Measurements from ENCODE around the gene SMAD2.
"Not testable (repeated sequence)": the region's sequence is repeated elsewhere in the genome, so short reads cannot be mapped to it uniquely, and the experiment has no call there.

Gene SMAD2

DNA sequence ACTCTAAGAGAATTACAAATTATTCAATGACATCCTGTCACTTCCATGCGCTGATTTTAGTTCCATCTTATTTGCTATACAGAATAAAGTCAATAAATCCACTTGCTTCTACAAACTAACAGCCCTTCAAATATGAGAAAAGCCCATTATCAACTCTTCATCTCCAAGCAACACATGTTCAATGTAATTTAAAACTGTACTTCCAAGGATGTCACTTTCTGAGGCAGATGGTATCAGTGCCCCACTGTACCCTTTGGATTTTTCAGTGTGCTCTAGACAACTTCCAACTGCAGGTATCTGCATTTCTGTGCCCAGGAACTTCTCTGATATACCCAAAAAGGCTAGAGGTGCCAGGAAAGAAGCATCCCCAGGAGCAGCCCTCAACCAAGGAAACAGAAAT is 87.6 kb downstream of the SMAD2 start:
- no peak for DNase-seq (ENCODE audit: low read depth)

DNA sequence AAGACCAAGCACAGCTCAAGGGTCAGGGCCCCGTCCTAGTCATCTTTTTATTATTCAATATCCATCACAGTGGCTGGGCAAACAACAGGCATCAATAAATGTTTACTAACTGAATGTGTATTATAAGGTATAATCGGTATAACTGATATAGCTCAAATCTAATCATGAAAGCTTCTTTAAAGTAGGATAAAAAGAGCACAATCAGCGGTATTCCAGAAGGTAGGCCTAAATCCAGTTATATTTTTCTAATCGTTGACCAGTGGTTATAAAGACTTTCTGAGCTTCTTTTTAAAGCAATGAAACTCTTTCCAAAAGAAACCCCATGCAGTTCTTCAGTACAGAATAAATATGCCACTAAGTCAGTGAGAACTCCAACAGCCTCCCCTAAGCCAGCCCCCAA is 92.1 kb downstream of the SMAD2 start:
- no peak for DNase-seq (ENCODE audit: low read depth)

DNA sequence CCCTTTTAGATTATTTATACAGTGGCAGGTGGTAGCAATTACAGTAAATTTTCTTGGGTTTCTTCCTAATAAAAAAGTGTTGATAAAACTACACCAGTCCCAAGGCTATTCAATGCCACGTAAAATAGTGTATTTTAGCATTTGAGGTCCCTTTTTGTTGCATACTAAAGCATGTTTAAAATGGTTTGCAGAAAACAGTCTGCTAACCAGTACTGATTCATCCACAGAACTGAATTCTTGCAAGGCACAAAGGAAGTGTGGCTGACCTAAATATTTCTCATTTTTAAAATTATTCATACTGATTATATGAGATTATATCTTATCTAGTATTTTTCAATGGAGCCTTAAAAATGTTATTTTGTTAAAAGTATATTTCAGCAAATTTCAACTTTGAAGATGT is 98.1 kb downstream of the SMAD2 start:
- no peak for DNase-seq (ENCODE audit: low read depth)

DNA sequence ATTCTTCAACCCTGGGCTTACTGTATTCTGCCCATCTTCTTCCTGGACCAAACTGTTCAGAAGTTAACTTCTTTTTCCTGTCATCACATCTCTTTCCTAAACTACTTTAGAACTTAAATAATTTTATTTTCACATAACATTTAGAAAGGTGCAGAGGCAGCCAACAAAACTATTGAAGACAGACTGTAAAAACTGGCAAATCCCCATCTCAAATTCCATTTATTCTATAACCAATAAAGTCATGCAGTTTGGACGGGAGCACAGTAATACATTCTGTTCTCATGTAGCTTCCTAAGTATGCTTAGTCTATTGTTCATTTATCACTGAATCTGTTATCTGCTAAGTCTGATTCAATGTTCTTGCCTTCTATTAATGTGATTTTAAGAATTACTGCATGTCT is 99.1 kb downstream of the SMAD2 start:
- DNase-seq (ENCODE audit: low read depth): no peak

DNA sequence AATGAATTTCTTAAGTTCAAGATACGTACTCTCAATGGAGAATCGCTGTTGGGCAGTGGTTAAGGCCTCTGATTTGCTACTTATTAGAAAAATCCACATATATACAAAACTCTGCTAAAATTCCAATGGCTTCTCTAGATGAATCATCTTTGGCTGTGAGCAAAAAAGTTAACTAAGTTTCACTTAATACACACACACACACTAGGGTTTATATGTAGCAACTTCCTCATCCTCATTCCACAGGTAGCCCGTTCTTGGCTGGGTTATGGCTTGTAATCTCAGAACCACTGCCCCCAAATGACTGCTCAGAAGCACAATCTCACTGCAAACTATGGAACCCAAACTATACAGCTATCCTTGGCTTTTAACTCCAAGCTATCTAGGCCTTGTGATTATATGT is 99.7 kb downstream of the SMAD2 start:
- no peak for DNase-seq (ENCODE audit: low read depth)

DNA sequence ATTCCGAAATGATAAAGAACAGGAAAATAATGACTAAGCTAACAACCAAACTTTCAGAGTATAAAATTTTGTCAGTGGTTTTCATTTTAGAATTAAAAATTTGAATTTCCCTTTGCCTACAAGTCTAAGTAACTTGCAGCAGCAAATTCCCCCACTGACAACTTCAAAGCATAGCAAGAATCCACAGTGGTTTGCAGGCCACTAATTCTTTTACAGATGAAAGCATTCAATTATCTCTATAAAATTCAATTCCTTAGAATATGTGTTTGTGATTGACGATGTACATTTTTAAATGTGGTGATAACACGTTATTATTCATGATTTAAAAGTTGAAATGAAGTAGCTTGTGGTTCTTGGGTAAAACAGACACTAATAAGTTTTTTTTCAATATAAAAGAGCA is 100.6 kb downstream of the SMAD2 start:
- DNase-seq (ENCODE audit: low read depth): no peak

DNA sequence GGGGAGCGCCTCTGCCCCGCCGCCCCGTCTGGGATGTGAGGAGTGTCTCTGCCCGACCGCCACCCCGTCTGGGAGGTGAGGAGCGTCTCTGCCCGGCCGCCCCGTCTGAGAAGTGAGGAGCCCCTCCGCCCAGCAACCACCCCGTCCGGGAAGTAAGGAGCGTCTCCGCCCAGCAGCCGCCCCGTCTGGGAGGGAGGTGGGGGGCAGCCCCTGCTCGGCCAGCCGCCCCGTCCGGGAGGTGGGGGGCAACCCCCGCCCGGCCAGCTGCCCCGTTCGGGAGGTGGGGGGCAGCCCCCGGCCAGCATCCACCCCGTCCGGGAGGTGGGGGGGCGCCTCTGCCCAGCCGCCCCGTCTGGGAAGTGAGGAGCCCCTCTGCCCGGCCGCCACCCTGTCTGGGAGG is 102.4 kb downstream of the SMAD2 start:
- DNase-seq (ENCODE audit: low read depth): not testable (repeated sequence)

DNA sequence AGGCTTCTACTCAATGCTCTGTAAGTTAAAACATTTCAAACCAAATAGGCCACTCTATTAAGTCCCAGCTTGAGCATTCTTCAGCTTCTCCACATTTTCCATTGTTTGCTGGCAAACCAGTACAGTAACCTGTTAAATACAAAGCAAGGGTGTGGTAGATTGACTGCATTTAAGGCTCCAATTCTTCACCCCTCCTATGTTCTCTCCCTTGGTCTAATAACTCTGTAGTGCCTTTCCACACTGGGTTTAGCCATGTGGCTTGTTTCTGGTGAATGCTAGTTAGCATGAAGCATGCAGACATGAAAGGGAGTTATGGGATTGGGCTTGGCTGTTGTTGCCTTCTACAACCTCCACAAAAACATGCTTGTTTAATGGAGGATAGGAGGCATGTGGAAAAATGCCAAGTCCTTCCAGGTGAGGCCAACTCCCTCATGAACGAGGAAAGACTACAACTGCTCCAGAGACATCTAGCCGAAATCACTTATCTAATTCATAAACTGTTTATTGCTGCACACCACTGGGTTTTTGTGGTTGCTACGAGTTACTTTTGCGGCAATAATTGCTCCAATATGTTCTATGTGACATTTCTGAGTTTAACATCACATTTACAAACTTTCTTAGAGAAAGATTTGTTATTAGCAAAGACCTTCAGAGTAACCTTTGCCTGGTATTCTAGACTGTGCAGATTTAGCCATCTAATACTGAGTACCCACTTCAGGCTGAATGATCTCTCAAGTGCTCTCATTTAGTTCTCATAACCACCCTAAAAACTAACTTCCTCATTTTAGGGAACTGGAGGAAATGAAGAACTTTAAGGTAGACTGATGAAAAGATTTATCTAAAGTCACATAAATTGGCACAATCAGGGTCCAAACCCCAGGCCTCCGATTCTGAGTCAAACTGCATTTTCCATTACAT is 104.0 kb downstream of the SMAD2 start:
- no peak for DNase-seq (ENCODE audit: low read depth)

DNA sequence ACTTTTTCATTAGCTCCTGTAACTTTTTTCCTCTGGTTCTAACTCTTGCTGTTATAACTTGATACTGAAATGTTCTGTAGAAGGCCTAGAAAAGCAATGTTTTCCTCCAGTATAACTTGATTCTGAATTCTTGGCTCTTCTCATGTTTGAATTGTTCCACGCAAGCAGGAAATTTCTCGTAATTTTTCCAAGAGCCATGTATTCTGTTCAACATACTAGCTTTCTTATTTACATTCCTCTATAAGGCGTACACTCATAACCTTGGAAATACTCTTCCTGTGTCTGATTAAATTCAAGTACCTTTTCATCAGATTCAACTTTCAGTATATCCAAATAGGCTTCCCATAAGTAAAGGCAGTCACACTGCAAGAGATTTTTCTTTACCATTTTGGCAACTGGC is 109.1 kb downstream of the SMAD2 start:
- DNase-seq (ENCODE audit: low read depth): no peak

DNA sequence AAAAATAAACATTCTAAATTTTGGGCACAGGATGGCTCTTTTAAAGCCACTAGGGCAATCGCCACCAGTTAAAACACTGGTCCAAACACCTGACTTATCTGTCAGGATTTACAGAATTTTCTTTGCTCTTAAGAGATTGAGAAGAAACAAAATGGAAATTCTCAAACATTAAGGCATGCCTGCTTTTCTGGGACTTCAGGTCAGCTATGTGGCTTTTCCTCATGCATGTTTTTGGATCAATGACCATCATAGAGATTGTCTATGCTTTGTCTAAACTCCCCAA is 112.7 kb downstream of the SMAD2 start:
- no peak for DNase-seq (ENCODE audit: low read depth)

DNA sequence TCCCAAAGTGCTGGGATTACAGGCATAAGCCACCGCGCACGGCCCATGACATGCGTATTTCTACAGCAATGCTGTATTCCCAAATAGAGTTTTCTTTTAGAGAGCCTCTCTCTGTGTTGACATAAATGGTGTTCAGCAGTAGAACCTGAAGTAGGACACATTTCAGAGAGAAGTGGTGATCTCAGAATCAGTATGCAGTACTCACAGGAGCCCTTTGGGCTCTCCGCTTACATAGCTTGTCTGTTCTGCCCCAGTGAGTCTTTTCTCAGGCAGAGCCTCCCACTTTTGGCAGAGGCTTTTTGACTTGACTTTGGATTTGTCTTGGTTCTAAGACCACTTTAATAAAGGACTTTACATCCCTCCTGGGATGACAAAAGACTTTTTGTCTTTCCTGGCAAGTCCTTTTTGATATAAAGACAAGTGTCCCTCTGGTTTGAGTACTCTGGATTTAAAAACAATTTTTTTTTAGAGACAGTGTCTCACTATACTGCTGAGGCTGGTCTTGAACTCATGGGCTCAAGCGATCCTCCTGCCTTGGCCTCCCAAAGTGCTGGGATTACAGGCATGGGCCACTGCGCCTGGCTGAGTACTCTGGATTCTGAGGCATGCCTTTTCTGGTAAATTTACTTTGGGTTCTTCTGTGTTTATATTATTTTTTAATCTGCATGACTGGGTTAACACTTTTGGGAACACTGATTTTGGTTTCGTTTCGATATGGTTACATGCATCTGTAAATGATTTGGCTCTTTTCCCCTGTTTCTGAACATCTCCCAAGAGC is 113.3 kb downstream of the SMAD2 start:
- no peak for DNase-seq (ENCODE audit: low read depth)

DNA sequence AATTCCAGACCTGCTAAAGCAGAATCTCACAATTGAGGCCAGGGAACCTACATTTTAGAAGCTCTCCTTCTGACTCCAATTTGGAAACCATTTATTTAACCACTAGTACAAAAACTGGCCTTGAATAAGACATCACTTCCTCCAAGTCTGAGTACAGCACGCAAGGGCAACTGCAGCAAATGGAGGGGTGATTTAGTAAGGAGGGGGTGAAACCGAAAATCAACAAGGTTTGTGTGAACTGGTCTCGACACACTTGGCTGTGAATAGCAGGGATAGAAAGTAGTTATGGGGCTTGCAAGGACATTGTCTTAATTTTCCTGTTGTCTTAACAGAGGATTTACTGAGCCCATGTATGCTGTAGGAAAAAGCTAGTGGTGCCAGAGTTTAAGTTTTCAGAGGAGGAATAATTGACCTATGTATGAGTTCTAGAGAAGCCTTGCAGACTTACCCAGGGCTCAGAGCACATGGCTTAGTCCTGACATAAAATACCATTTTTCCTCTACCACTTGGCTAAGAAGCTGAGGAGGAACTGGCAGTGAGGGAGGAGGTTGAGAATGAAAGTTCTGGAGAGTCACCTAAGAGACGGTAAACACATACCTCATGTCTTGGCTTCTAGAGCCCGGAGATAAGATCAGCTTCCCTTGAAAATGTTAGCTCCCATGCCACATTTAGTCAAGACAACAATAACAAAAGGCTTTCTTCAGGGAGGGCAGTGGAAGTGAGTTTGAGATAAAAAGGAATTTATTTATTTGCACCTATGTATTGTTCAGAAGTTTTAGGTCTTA is 114.8 kb downstream of the SMAD2 start:
- no peak for DNase-seq (ENCODE audit: low read depth)

DNA sequence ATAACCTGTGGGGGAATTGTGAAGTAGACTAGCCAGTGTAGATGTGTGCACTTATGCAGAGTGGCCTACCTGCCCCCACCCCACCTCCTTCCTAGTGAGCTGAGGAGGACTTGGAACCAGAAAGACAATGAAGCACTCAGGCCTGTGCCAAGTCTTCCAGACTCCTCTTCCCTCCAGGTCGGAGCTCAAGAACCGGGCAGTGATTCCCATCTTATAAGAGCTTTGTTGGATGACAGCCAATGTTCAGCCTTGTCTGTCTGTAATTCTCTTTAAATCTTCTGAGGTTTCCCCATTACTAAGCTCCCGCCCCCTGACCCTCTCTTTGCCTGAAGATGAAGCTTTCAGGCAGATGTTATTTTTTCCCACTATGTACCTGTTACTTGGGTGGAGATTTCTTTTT is 121.0 kb downstream of the SMAD2 start:
- DNase-seq (ENCODE audit: low read depth): no peak

DNA sequence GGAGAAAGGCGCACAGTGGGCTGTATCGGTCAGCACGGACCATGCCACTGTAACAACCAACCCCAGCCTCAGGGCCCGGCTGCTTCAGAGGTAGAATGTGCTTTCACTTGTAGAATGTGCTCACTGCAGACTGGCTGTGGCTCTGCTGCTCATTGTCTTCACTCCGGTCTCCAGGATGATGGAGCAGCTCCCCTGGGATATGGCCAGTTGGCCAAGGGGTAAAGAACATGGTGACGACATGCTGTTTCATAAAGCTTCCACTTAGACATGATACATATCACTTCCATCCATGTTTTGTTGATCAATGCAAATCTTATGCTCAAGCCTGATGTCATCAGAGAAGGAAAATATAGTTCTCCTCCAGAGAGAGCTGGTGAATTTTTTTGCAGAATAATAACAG is 127.7 kb downstream of the SMAD2 start:
- DNase-seq (ENCODE audit: low read depth): no peak

DNA sequence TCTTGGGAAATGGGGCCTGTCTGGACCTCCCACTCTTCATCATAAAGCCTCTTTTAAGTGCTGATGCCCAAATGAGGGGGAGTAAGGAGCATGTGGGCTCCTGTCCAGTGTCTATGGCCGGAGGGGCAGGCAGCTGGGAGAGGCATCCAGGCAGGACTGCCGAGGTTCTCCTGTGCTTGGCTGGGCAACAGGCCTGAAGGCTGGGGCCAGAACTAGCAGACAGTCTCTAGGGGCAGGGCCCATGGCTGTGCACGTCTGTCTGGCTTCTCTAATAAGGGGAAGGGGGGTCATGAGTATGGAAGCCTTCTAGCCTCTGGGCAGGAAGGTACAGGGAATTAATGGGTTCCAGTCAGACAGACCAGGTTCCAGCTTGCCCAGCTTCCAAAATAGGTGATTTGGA is 128.6 kb downstream of the SMAD2 start:
- no peak for DNase-seq (ENCODE audit: low read depth)

DNA sequence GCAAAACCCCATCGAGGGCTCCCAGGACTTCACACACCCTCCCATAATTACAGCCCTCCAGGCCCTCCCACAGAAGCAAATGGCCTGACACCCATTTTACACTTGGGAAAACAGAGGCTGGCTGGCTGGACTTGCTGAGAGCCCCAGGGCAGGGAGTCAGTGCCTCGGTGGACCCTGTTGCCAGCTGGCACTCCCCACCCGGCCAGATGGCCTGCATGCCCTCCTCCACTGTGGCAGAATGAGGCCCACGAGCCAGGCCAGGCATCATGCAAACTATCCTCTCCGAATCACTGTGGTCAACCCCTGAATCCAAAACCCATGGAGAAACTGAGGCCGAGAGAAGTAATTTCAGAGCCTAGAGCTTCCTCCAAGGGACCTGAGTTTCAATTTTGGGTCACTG is 129.7 kb downstream of the SMAD2 start:
- no peak for DNase-seq (ENCODE audit: low read depth)

DNA sequence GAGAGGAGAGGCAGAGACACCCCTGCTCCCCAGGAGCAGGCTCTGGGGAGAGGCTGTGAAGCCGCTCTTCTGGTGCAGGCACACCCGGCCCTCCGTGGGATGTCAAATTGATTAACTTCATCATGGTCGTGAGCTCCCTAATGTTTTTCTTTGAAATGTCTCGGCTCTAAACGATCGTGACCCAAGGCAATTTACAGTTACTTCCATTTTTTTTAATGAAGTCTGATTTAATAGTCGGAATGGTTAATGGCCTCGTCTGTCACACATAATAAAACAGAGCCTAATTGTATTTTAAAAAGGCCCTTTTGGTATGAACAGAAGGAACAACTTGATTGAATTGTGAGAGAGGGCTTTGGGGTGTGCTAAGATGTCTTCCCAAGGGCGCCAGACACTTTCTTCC is 130.2 kb downstream of the SMAD2 start:
- DNase-seq (ENCODE audit: low read depth): no peak

DNA sequence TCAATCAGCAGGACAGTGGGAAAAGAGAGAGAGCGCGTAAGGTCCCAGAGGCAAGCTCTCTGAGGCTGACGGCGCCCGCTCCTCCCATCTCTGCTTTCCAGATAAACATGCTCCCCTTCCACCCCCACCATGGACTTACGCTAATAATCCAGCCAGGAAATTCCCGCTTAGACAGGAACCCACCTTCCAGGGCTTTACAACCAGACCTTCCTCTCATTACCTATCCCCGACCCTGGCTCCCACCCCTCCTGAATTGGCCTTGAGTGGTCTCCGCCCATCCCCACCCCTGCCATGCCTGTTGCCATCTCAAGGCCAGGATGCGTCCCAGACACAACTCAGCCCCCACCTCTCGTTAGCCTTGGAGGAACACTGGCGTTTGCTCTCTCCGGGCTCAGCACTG is 131.1 kb downstream of the SMAD2 start:
- DNase-seq (ENCODE audit: low read depth): no peak

DNA sequence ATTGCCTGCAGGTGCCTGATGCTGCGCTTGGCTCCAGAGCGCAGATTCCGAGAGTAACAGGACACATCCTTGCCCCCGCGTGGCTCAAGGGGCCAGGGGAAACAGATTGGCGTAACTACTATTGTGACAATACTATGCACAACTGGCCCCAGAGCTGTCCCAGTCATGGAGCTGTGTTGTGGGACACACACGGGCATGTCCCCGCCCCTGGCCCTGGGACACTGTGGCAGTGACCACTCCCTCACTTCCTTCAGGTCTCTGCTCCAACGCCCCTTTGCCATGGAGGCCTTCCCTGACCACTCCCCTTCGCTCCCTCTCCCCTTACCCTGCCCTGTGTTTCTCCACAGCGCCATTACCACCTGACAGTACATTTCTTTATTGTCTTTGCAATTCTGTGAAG is 132.1 kb downstream of the SMAD2 start:
- no peak for DNase-seq (ENCODE audit: low read depth)

DNA sequence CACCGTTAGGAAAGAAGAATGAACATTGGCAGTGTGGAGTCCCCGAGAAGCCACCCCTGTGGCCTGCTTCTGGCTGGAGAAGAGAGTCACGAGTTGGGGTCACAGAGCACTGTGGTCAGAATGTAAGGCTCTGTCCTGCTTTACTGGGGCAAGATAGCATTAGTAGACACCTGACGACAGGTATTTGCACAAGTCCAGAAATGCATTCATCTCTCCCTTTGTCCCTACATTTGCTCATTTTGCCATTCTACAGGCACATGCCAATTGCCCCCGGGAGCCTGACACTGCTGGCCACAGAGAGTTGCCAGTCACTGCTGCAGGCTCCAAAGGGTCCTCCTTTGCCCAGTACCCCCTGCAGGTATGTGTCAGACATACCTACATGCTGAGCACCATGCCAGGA is 133.3 kb downstream of the SMAD2 start:
- no peak for DNase-seq (ENCODE audit: low read depth)

DNA sequence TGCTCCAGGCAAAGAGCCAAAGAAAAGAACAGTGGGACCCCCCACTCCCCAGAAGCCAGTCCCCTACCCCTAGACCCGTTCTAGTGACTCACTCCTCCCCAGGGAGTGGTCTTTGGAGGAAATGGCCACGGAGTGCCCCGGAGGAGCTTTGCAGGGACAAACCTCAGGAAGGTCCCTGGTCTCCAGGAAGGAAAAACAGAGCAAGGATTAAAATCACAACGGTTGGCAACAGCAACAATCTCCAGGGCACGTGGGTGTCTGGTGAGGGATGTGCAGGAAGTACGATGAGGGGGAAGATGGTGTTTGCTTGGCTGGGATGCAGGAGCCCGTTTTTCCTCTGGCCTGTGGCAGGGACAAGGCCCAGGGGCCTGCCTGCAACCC is 135.0 kb downstream of the SMAD2 start:
- DNase-seq (ENCODE audit: low read depth): no peak

DNA sequence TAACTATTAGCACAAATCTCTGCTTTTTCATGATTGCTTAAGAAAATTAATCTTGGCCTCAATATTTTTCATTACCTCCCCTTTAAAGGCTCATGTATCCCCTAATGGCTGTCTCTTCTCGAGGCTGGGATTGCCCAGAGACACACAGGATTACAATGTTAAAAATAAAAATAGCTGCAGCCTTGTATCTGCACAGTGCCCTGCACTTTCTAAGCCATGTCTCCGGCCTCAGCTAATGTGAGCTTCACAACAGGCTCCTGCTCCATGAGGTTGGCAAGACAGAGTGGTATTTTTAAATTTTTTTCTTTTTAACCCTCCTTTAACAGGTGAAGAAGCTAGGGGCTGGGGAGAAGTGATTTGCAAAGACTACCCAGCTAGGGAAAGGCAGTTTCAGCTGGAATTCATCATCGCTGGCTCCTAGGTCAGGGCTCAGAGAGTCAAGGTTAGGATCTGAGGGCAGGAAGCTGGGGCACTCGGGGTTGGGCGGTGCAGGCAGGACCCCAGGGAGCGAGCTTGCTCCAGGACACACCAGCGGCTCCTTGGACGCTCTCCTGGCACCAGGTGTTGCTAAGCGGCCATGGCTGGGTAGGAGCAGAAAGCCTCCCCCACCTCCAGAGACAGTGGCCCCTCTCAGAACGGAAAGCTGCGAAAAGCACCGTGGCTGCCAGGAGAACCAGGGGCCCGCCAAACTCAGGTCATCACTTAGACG is 135.6 kb downstream of the SMAD2 start:
- DNase-seq (ENCODE audit: low read depth): no peak

All from HS-27A (cell line).